ENCODE data around the gene KCNQ1.

Gene KCNQ1

GRCh38 chr11:2748061-2748813 is 303.4 kb downstream of the KCNQ1 start:
- TF ChIP-seq CTCF (IDR thresholded peaks at IDR 0.05; ENCODE audit: insufficient read depth, low read depth, low read length, missing control alignments) = no peak
- DNase-seq (ENCODE audit: low read depth) = no peak
- H3K4me3 ChIP-seq (ENCODE audit: low read length) = no peak overlapping the region

- no peak overlapping the region for H3K4me3 ChIP-seq (ENCODE audit: low read length)
- no peak for TF ChIP-seq CTCF (IDR thresholded peaks at IDR 0.05; ENCODE audit: insufficient read depth, low read depth, low read length, missing control alignments)
- no peak for DNase-seq (ENCODE audit: low read depth)
Measured at GRCh38 chr11:2748814-2749554, 304.2 kb downstream of the KCNQ1 start.

GRCh38 chr11:2750101-2750681 is 305.4 kb downstream of the KCNQ1 start:
- no peak for DNase-seq (ENCODE audit: low read depth)
- H3K4me3 ChIP-seq (ENCODE audit: low read length) = no peak overlapping the region
- no peak for TF ChIP-seq CTCF (IDR thresholded peaks at IDR 0.05; ENCODE audit: insufficient read depth, low read depth, low read length, missing control alignments)

- no peak for TF ChIP-seq CTCF (IDR thresholded peaks at IDR 0.05; ENCODE audit: insufficient read depth, low read depth, low read length, missing control alignments)
- no peak overlapping the region for H3K4me3 ChIP-seq (ENCODE audit: low read length)
- no peak for DNase-seq (ENCODE audit: low read depth)
Measured at GRCh38 chr11:2750682-2751522, 306.1 kb downstream of the KCNQ1 start.

GRCh38 chr11:2751523-2752203 is 306.9 kb downstream of the KCNQ1 start:
- no peak for TF ChIP-seq CTCF (IDR thresholded peaks at IDR 0.05; ENCODE audit: insufficient read depth, low read depth, low read length, missing control alignments)
- DNase-seq (ENCODE audit: low read depth) = no peak
- H3K4me3 ChIP-seq (ENCODE audit: low read length) = no peak overlapping the region

- no peak for DNase-seq (ENCODE audit: low read depth)
- TF ChIP-seq CTCF (IDR thresholded peaks at IDR 0.05; ENCODE audit: insufficient read depth, low read depth, low read length, missing control alignments) = no peak
- H3K4me3 ChIP-seq (ENCODE audit: low read length) = no peak overlapping the region
Measured at GRCh38 chr11:2752204-2752770, 307.5 kb downstream of the KCNQ1 start.

Data from epithelial cell of esophagus (primary cell).